DMS53 (cell line): ENCODE data around the gene CHN2.

Experiments
- DNase-seq: peaks from one replicate; lab custom pipeline; 2025; lab: John Stamatoyannopoulos, UW

Gene CHN2

DNA sequence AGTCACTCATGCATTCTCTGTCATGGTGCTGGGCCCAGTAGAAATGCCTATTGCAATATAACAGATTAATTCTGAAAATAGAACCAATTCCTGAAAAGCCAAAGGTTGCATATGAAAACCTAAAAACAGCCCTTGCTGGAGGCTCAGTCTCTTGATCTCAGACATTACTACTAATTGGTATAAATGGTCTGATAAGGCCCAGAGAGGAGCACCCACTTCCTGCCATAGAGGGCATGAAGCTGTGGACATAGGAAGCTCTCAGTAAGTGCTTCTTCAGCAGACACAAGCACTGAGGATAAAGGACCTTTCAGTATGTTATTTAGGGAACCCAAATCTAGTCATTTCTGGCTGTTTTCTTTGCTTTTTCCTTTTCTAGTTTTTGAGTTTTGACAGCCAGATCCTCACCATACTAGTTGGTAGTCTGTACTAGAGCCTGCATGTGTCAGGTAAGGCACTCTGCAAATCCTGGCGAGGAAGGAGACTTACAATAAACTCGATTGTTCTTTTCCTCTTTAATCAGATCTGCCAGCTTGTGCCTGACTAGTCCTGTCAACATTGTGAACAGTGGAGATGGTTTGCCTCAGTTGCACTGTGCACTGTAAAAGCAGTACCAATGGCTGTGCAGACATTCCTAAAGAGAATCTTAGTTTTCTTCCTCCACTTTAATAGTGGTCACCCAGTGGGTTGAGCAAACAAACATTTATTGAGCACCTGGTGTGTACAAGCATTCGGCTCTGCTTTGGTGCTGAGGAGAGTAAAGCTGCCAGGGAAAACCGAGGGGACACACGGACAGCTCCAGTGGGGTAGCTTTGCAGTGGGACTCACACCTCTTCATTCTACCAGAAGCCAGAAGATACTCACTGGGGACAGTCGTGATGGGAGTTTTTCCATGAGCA lies 140.9 kb downstream of the CHN2 start:
- DNase-seq = peak; percentile 68

DNA sequence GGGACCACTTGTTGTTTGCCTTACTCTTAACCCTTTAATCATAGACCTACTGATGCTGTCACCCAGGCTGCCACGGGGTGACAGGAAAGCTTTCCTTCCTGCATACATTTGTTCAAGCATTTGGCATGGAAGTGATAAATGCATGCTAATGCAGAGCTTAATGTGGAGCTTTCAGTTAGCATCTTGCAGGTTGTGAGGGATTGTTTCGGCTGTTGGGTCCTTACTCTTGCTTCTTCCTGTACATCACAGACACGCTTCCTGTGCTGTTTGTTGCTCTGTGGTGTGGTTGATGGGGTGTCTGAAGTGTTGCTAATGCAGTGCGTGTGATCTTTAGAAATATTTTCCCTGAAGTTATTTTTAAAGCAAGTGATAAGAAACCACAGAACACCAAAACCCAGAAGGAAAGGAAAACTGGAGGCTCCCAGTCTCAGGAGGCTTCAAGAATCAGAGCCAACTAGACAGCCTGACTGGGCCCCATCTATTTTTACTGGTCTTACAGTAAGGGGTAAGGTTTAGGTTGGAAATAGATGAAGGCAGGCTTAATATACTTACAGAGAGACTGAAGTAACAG lies 143.1 kb downstream of the CHN2 start:
- peak; percentile 61 for DNase-seq

- DNase-seq = no peak
Measured at GRCh38 chr7:29340696-29341095, 146.1 kb downstream of the CHN2 start.

DNA sequence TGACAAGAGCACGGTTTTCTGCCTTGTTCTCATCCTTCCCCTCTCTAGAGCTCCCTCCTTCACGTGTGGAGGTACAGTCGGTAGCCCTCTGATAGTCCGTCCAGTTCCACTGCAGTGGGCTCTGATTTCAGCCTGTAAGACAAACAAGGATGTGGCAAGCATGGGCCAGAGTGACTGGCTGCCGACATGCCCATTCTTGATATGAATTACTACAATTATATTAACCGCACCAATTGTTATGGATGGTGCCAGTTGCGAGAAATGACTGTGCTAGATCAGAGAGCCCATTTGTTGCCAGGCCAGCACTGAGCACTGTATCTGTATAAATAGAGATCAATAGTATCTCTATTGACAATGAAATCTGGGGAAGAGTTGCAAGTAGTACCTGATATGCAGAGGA lies 146.6 kb downstream of the CHN2 start:
- DNase-seq = no peak

DNA sequence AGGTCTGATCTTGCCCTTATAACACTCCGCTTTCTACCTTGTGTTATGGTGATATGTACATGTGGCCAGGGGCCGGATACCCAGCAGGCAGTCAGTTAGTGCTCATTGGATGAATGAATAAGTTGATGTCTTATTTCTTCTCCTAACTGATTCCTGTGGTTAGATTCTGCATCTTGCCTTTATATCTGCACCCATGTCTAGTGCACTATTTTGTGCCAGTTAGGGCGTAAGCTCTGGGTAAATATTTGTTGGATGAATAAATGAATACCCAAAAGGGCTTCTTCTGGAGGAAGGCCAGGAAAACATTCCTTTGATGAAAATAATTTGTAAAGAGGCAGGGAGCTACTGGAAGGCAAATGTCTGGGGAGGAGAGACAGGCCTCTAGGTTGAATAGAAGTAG lies 148.2 kb downstream of the CHN2 start:
- peak; percentile 47 for DNase-seq

DNA sequence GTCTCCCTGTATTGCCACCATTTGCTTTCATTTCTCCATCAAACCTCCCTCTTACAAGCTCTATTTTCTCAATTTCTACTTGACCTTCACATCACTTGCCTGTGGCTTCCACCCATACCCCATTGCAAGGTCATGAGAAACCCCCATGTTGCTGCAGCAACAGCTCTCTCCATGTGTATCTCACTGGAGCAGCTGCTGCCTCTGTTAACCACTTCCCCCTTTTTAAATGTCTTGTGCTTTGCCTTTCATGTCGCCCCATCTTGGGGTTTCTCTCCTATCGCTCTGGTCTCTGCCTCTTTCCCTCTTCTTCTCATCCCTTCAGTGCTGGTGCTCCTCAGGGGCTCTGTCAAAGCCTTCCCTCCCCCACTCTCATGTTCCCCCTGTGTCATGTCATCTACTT lies 148.8 kb downstream of the CHN2 start:
- no peak for DNase-seq

DNA sequence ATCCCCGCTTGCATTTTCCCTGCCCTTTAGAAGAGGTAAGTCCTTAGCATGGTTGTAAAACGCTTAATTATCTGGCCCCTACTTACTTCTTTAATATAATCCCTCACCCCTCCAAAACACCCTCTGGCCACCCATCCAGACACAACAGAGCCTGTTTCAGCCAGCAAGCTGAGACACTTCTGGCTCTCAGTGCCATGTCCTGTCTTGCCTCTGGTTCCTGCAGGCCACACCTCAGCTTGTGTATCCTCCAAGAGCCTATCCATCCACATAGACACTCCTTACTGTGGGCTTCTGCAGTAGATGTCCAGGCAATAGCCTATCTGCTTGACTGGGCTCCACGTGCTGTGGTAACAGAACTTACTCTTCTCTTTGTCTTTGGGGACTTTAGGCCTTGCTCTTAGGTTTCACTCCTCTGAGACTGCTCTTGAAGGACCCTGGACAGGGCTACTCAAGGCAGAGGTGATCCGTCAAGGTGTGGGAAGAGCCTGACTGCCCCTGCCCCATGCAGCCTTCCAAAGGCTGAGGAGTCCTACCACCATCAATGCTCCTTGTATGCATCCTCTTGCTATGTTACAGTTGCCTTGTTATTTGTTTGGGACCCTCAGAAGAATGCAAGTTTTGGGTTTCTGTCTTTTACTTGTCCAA lies 149.9 kb downstream of the CHN2 start:
- no peak for DNase-seq

- DNase-seq = peak; percentile 86
Measured at GRCh38 chr7:29345590-29345989, 151.0 kb downstream of the CHN2 start.

- no peak for DNase-seq
Measured at GRCh38 chr7:29346231-29346978, 151.8 kb downstream of the CHN2 start.

GRCh38 chr7:29349362-29349761 lies 154.8 kb downstream of the CHN2 start:
- DNase-seq = no peak

DNA sequence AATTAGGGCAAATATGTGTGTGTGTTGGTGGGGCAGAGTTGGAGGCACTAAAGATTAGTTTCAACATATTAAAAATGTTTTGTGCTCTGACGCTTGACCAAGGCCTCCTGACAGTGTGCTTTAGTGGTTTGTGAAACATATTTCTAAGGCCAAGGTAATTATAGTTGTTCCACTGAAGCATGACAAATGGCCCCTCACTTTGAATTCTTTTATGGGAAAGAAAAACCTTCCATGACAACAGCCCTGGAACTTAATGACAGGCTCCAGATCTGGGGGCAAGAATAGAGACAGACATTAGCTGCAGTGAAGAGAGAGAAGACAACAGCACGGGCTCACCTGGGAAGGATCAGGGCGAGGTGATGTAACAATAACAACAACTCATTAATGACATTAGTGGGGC lies 155.8 kb downstream of the CHN2 start:
- no peak for DNase-seq

DNA sequence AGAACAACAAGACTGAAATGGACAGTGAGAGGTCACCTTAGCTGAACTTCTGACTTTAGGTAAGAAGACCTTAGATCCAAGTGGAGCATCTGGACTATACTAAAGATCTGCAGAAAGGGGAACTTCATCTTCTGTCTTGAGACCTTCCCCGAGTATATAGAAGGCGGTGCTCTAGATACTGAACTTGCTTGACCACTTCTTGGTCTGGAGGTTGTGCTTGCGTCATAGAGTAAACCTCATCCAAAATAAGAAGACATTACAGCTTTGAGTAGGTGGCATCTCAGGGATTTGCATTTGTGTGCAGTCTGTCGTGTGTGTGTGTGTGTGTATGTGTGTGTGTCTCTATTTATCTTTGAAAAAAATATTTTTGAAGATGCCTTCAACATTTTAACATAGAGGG lies 157.5 kb downstream of the CHN2 start:
- no peak for DNase-seq

DNA sequence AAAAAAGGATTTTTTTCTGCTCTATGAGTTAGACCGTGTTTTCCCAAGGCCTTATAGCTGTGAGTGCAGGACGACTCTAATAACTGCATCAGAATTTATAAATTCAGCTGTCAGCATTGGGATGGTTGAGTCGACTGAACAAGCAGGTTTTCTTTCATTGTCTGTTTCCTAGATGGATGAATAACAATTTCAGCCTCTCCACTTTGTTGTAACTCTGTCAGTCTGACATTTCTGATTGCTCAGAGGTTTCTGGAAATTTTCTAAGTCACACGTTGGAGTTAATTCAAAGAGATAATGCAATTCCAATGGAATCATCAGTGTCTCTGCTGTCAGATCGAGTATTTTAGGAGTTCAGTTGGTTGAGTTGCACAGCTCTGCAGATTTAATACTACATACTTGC lies 159.2 kb downstream of the CHN2 start:
- no peak for DNase-seq

- no peak for DNase-seq
Measured at GRCh38 chr7:29354340-29354739, 159.8 kb downstream of the CHN2 start.

DNA sequence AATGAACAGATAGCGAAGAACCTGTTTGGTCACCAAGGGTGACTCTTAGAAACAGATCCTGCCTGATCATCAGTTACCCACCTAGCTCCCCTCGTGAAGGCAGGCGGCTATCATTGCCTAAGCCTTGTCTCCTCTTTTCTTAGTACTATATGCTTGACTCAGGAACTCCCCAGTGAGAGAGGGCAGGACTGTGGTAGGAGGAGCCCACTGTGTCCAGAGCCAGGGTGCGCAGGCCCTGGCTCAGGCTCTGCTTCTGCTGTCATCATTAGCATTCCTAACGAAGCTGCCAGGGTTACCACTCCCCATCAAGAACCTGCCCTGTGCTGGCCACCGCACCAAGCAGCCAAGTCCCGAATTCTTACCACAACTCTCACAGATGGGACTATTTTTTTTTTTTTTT lies 160.8 kb downstream of the CHN2 start:
- DNase-seq = no peak

GRCh38 chr7:29356631-29357030 lies 162.1 kb downstream of the CHN2 start:
- peak; percentile 20 for DNase-seq

GRCh38 chr7:29359482-29360093 lies 165.0 kb downstream of the CHN2 start:
- no peak for DNase-seq

DNA sequence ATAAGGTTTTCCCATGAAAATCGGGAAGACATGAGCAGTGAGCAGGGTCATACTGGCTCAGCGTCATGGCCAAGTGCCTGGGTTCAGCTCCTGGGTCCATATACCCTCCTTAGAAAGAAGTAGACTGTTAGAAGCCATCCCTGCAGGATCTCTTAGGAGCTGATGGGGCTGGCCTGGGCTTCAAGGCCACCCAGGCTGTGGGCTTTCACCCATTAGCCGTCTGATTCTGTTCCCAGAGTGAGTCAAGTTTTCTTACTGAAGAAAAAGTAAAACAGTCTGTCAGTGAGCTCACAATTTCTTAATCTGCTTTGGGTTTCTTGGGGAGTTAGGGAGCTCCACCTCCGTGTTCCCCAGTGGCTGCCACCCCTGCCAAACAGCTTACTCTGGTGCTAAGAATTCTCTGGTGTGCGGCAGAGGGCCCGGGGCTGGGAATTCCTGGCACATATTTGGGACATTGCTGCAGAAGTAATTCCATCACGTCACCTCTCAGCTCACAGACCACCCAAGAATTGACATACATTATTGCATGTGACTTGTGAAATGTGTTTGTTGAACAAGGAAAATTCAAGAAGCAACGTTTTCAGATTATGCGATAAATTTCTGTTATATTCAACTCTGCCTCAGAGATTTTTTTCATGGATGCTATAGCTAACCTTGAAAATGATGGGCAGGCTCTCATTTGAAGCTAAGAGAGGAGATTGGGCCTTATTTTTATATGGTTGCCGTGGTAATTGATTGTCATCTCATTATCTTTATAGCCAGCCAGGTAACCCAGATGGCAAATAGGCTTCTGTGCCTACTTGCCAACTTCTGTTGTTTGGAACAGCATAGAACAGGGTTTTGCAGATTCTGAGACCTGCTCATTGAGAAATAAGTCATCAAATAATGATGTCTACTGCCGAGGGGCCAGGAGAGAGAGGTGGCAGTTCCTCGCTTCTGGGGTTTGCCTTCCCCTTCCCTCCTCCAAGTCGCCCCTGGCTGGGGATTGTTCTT lies 166.4 kb downstream of the CHN2 start:
- DNase-seq = no peak

DNA sequence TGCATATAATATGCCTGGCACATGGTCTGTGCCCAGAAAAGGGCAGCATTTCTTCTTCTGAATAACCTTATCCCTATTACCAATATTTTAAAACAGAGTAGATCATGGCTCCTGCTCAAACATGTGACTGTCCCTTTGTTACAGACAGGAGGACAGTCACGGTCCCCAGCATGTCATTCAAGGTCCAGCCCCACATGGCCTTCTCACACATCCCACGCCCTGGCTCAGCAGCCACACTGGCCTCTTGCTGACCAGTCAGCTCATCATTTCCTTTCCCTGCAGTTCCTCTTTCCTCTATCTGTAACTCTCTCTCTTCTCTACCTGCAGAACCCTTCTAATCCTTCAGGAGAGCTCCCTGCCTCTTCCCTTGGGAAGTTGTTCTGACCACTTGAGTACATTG lies 167.8 kb downstream of the CHN2 start:
- DNase-seq = no peak

DNA sequence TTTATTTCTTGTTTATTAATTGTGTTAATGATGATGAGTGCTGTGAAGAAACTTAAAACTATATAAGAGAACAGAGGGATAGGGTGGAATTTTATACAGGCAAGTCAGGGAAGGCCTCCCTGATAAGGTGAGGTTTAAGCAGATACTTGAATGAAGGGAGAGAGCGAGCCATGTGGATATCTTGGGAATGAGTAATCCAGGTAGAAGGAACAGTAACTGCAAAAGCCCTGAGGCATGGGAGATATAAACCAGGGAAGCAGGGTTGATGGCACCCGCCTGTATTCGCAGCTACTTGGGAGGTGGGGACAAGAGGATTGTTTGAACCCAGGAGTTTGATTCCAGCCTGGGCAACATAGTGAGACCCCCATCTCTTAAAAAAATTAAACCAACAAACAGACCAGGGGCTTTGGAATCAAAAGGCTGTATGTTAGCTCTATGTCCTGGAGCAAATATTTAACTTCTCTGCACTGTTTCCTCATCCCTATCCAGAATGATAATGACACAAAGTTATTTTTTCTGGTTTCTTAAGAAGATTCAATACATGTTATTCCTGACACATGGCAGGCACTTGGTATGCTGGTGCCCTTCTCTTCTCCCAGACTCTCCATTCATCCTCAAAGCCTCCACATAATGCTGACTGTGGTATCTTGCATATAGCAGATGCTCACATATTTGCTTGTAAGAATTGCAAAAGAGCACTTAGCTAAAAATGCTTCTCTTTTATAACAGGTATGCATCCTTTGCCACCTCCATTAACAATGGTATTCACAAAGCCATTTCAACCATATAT lies 169.3 kb downstream of the CHN2 start:
- no peak for DNase-seq
